CD1c-positive myeloid dendritic cell (primary cell): ENCODE data around the gene BRD4.

Source experiments
- DNase-seq: peaks from one replicate; pipeline ENCODE4 v3.0.0-alpha.2; 2016; ENCODE audit errors: extremely low spot score

Gene BRD4

DNA sequence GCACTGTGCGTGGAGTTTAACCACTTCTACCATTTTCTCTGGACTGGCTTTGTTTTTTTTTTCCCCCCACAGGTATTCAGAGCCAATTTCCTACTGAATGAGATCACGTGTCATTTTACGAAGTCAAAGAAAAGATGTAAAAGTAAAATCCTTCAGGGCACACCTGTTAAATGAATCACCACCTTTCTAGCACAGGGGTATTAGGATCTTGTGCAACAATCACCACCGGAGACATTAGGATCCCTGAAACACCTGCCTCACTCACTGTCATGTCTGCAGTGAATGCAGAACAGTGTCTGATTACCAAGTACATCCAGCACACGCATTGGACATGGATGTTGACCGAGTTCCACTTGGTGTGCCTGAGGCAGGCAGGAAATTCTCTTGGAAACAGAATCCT lies 17.2 kb downstream of the BRD4 start:
- DNase-seq: no peak

DNA sequence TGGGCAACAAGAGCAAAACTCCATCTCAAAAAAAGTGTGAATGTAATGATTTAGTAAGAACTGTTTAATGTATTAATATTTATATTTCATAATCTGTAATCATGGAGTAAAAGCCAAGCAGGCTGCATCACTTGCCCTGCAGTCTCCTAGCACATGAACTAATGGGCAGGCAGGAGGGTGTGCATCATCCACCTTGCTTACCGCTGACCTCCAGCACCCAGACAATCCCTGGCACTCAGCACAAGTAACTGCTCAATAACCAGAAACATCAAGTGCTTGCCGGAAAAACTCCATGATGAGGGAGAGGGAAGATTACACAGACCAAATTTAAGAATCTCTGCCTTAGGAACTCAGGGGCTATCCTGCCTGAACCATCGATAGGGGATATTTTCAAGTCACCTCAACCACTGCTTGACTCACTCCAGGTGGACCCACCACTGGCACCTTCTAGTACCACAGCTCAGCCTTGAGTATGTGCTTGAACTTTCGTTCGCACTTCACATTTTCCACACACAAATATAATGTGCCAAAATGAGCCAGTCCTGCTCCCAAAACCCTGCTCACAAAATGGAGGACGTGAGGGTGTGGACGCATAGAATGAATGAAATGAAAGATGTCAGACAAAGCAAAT lies 18.6 kb downstream of the BRD4 start:
- no peak for DNase-seq

DNA sequence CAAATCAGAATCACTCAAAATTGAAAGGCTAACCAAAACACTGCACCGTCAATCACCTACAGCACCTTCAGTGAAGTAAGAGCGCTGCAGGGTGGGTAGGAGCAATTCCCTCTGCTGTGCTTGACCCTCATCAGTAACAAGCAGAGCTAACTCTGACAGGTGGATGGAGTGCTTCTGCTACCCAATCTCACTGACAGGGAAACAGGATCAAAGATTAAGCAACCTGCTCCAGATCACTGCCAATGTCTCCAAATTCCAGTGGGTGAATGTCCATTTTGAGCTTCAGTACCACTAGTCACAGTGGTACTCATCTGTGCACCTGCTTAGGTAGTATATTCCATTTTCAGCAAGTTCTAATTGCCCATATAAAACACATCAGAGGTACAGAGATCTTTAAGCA lies 25.2 kb downstream of the BRD4 start:
- no peak for DNase-seq

DNA sequence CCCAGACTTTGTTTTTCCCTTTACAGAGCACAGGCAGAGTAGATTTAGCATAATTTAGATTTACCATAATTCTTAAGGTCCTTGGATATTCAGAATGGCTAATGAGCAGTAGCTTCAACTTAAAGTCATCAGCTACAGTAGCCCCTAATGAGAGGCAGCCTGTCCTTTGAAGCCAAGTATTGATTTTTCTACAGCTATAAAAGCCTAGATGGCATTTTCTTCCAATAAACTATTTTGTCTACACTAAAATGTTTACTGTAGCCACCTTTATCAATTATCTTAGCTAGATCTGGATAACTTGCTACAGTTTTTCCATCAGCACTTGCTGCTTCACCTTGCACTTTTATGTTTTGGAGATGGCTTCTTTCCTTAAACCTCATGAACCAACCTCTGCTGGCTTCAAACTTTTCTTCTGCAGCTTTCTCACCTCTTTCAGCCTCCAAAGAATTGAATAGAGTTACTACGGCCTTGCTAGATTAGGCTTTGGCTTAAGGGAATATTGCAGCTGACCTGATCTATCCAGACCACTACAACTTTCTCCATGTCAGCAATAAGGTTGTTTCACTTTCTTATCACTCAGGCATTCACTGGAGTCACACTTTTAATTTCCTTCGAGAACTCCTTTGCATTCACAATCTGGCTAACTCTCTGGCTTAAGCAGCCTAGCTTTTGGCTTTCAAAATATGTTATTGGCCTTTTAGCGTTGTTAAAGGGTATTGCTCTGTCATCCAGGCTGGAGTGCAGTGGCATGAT lies 26.6 kb downstream of the BRD4 start:
- no peak for DNase-seq

DNA sequence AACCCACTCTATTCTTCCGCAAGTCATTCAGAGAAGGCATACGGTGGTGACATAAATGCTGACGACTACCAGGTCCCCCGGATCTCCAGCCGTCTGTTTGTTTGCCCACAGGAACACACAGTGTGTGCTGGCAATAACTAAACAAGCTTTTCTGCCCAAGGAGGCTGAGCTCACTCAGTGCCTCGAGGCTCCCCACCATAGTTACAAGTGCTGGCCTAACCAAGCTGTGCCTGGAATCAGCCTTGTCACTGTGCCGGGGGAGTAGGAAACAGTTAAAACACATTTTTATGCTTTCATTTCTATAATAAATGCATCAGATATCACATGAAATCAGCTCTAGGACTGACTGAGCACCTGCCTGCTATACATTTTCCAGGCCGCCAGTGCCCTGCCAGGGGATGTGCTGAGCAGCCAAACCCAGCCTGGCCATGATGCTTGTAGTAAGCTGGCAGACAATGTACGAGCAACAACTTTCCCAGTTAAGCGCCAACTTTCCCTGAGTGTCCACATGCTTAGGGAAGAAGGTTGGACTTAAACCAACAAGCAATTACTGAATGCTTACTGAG lies 28.1 kb downstream of the BRD4 start:
- no peak for DNase-seq

DNA sequence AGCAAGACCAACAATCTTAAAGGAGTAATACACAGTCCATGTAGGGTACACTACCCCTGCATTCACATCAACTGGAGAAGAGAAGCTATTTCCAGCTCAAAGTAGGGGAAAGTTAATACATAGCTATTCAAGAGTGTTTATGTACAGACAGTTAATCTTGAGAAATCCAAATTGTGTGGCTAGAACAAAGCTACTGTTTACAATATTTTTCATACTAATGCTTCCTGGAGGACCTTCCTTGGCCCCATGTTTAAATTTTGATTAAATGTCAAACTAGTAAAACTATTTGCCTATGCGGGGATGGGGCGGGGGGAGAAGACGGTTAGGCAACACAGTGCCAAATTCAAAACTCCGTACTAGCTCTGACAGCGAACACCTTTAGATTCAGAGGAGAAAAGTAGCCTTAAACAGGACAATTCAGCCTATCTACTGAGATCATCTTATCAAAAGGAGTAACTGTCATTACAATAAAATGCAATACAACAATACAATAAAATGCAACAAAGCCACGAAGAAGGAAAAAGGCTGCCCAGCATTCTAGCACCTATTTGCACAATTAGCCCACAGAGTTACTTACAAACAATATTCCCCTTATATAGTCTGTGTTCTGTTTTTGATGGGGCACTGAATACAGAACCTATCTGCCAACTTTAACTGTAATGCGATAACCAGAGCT lies 29.1 kb downstream of the BRD4 start:
- DNase-seq: no peak

DNA sequence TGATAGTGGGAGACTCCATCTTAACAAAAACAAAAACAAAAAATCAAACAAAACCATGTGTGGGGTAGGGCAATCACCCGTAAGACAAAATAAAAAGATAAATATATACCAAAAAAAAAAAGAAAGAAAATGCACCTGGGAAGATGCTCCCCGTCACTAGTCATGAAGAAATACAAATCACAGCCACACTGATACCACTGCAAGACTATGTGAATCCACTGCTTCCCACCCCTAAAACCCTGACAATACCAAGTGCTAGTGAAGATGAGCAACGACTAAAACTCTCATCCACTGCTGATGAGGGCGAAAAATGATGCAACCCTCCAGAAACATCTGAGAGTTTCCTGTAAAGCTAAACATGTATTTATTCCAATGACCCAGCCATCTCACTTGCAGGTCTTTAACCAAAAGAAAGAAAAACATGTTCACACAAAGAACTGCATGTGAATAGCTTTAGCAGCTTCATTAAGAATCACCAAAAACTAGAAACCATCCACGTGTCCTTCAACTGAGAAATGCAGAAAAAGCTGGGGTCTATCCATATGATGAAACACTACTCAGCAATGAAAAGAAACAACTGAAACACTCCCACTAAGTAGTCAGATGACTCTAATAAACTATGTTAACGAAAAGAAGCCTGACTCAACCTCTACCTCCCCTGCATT lies 31.7 kb downstream of the BRD4 start:
- DNase-seq: no peak

DNA sequence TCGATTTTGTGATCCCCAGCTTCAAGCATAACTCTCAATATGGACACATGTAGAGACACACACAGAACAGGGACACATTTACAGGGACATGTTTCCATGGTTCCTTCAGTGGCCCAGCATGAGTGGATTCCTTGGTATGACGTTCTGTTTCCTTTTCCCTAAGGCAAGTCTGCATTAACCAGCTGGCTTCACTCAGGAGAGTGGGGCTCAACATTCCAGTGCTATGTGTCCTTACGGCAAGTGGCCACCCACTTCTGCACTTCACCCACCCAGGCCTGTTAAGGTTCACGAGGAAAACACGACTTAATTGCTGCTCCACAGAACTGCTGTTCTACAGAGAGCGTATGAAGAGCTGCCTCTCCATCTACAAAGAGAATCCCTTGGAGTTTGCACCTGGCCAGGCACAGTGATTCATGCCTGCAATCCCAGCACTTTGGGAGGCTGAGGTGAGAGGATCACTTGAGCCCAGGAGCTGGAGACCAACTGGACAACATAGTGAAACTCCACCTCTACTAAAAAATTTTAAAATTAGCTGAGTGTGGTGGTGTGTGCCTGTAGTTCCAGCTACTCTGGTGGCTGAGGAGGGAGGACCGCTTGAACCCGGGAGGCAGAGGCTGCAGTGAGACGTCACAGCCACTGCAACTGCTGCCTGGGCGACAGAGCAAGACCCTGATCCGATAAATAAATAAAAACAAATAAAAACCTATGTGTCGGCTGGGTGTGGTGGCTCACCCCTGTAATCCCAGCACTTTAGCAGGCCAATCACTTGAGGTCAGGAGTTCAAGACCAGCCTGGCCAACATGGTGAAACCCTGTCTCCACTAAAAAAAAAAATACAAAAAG lies 32.5 kb downstream of the BRD4 start:
- no peak for DNase-seq

DNA sequence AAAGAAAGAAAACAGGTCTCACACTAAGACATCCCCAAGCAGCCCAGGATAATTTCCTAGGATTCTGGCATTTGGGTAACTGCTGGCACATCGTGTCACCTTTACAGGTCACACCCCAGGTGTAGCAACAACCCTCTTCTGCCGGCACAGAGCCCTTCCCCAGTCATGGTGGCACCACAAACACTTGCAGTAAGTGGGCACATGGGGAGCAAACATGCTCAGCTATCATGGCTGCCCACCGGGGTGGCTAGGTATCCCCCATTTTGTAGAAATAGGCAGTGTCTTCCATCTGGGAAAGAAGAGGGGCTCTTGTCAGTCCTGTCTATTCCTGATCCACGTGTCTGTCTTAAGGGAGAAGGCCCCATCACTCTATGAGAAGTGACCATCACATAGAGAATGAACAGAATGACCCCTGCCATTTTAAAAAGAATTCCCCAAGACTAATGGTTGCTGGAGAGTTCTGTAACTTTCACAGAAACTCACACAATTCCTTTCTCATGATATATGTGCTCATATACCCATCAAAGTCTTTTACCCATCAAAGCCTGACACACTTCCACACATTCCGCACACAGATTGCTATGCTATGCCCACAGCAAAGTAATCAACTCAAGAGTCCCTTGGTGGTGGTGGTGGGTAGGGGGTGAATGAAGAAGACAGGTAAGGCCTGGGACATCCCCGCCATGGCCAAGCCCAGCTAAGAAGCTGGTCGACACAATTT lies 33.3 kb downstream of the BRD4 start:
- no peak for DNase-seq

DNA sequence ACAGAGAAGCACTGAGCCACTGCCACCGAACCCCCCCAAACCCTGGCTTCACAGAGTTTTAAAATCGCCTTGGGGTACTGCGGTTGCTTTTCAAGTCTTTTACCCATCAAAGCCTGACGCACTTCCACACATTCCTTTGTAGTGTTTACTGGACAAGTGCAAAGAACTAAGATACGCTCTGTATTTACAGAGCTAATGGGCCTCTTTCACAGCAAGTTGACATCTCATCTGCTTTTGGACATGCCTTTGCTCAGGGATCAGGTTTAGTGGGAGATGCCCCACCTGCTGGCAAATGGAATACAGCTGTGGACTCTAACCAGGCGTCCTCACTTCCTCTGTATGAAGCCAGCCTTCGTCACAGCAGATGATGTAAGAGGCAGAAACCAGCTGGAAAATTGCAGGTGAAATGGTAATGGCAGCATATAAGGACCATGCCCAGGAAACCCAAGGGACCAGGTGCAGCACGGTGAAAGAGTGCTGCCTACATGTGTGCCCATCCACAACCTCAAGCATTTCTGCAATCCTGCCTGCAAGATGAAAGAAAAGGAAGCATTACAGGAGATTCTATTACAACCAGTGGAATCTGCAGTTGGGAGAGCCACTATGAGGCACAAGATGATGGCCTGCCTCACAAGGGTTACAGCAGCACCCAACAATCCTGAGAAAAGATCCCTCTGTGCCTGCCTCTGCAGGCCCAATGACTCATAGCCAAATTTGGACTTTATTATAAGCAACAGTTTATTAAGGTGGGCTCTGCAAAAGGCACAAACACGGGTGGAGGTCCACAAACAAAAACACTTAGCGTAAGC lies 34.7 kb downstream of the BRD4 start:
- DNase-seq: no peak

DNA sequence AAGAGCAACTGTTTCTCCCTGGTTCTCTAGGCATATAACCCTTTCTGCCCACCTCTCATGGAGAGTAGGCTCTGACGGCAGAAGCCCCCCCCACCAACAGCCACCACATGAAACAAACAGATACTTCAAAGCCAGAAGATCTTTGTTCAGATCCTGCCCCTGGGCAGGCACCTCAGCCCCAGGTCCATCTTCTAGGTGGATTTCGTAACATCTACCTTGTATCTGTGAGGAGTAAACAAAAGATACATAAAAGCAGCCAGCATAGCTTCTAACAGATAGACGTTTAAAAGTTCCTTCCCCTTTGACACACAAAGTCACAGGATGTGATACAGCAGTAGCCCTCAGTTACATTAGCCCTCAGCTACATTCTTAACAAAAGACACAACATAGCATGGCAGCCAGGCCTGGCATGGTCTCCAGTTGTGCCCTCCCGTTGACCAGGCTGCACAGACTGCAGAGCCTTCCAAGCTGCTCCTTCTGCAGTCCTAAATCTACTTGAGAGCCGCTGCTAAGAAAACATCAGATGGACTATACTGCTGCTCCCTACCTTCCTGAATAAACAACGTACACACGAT lies 35.4 kb downstream of the BRD4 start:
- DNase-seq: no peak

DNA sequence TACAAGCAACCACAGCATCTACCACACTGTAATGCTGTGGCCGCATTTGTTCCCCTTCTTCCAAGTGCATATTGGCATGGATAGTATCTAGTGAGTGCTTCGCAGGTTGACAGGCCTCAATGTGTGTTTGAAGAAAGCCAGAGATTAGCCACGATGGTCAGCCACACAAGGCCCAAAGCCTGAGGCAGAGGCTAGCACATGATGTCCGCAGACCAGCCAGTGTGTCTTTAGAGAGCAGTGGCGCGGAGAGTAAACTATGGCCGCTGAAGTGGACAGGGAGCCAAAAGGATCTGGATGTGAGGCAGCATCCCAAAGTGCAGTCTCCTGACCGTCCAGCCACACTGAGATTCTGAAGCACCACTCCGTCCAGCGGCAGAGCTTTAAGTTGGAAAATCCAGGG lies 36.0 kb downstream of the BRD4 start:
- no peak for DNase-seq

DNA sequence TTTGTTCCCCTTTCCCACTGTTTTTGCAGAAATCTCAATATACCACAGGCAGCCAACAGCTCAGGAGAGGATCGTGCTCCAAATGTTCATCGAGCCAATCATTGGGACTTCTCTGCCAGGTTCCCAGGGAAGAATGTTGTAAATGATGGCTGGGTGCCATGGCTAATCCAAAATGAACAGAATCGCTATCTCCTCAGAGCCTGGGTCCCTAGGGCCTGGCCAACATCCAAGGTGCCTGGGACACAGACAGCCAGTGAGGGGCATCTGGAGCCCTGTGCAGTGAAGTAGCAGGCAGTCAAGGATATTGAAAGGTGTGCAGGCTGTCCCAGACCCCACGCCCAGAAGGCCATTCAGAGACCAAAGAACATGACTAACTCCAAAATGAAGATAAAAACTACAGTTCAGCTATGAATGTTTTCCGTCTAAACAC lies 37.8 kb downstream of the BRD4 start:
- no peak for DNase-seq

DNA sequence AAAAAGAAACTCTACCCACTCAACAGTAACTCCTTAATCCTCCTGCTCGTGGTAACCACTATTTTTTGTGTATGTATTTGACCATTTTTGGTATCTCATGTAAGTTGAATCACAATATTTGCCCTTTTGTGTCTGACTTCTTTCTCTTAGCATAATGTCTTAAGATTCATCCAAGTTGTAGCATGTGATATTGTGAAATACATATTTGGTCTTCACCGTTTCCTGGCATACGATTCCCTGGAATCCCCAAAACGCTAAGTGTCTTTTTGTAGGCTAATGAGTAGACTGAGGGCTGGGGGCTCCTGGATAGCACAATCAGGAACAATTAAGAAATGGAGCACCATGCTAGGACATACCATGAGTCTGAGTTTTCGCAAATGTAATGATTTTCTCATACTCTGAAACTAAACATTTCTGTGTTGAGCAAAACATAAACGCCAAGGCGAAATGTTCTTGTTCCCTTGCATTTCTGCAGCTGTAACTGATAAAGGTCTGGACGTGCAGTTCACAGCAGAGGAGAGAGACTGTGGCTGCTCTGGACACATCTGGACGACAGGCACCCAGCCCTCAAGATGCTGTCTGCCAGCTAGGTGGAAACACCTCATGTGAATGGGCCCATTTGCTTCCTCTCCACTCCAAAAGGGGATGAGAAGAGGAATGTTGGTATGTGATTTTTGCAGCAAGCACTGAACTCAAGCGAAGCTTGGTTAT lies 38.4 kb downstream of the BRD4 start:
- no peak for DNase-seq

DNA sequence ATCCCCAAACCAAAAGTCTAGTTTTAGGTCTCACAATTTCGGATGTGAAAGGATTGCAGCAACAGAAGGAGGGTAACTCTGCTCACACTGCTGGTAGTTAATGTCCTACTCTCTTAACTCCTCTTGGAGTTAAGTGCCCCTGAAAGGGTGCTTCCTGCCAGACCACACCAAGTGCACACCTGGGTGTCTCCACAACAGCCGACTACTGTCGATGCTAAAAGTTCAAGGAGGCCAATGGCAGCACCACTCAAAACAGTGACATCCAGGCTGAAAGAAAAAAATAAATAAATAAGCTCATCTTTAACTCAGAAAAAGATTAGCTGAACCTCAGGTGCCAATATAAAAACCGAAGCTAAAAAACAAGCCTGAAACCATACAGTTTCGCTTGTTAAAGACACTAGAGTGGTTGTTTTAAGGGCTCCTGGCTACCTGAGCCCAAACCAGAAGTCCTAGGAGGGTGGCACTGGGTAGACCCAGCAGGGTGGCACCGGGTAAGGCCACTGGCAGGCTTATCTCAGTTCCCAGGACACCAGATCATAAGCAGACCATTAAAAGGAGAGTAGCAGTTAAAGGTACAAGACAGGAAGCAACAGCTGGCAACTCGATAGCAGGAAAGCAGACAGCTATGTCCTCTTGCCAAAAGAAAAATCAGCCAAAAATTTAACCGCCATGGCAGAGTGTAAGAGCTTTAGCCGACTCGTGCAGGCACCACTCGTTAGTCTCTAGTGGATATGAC lies 39.3 kb downstream of the BRD4 start:
- DNase-seq: no peak

DNA sequence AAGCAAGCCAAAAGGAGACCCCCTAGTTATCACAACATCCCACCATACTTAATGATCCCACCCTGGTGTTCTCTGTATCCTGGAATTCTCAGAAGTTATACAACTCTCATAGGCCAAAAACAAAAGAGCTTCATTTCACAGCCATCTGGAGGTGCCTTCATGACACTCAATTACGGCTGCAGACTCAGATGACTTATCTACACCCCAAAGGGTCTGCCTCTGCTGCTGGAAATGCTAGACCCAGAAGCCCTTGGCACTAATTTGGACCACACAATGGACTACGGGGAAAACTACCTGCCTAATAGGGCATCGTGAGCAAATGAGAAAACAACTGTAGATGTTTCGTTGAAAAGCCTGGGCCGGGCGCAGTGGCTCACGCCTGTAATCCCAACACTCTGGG lies 40.2 kb downstream of the BRD4 start:
- no peak for DNase-seq

DNA sequence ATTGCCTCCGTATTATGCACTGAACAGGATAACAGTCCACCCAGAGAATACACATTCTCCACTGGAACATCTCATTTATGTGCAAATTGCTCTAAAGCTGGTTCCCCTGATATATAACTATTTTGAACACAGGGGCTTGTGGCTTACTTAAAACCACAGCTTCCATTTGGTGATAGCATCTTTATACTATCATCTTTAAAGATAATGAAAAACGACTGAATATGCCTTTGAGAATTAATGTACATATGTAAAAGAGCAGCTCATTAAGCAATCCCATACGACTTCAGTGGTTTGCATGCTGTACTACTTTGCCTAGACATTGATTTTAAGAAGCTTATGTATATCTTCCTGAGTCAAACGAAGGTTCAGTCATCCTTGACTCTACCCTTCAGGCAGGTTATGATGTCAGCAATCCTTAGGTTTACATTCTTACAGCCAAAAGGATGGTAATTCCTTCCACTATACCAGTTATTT lies 40.8 kb downstream of the BRD4 start:
- no peak for DNase-seq

DNA sequence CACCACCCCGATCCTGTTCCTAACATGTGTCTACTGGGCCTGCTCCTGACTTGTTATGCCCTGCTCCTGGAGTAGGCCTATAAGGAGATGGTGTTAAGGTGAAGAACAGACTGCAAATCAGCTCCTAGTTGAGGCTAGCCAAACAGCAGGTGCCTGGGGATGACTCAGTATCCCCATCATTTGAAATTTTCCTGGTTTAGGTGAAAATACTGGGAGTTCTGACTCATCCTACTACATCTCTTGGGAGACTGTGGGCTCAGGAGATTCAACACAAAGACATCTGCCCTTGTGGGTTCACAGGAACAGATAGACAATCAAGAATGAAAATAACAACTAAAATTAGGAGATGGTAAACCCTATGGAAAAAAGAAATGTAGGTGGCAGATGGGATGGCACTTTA lies 41.2 kb downstream of the BRD4 start:
- no peak for DNase-seq
